IMR-90 (cell line): ENCODE data around the gene ISCA2. TPM values are rescaled to one million over a fixed set of nuclear protein-coding genes. Genes with fewer than 3 reads are reported as not detected.

ENCODE experiments used
- ATAC-seq: fragments of 200-7000 bp; cut with Tn5 transposase; 2 replicates; pipeline ENCODE4 v1.9.1; 2020; ENCODE audit warnings: low read depth, mild to moderate bottlenecking, moderate library complexity
- BruUV-seq: library from RNA; stranded (reverse); fragments of 400-500 nt; replicated peaks from 2 replicates; lab custom pipeline; 2021; lab: Mats Ljungman, UMichigan
- CTCF ChIA-PET: fragments of 300-600 bp; formaldehyde crosslinking; extraction: SDS; loops from one replicate; lab custom pipeline; 2021; ENCODE audit warnings: antibody characterized with exemption; lab: Yijun Ruan, JAX
- POLR2A ChIA-PET: fragments of 300-600 bp; sonication (Branson Sonifier 250); formaldehyde crosslinking; loops from one replicate; lab custom pipeline; 2022; ENCODE audit warnings: antibody characterized with exemption; ENCODE audit not compliant: unreplicated experiment; lab: Charles Lee
- DNase-seq: peaks from one replicate; pipeline ENCODE4 v3.0.0; 2013
- H2AFZ ChIP-seq: replicated peaks from 2 replicates; pipeline ENCODE3; 2013; ENCODE audit warnings: low read length, mild to moderate bottlenecking; ENCODE audit not compliant: poor library complexity
- H2AK5ac ChIP-seq: 2 replicates; pipeline ENCODE4 v1.6.1; 2013; ENCODE audit warnings: low read depth, low read length, inconsistent platforms
- H2AK9ac ChIP-seq: replicated peaks from 2 replicates; pipeline ENCODE3; 2013; ENCODE audit warnings: mild to moderate bottlenecking, low read depth, low read length, moderate library complexity; ENCODE audit not compliant: poor library complexity
- H2BK120ac ChIP-seq: 2 replicates; pipeline ENCODE4 v1.6.1; 2013; ENCODE audit warnings: low read depth, low read length, inconsistent platforms
- H2BK15ac ChIP-seq: 3 replicates; pipeline ENCODE4 v1.6.1; 2013; ENCODE audit warnings: low read depth, low read length, inconsistent platforms
- H2BK20ac ChIP-seq: 2 replicates; pipeline ENCODE4 v1.6.1; 2013; ENCODE audit warnings: low read depth, mild to moderate bottlenecking, inconsistent platforms, low read length, moderate library complexity
- H2BK5ac ChIP-seq: 2 replicates; pipeline ENCODE4 v1.6.1; 2013; ENCODE audit warnings: mild to moderate bottlenecking, low read depth, low read length, inconsistent platforms; ENCODE audit not compliant: poor library complexity, severe bottlenecking
- H3K14ac ChIP-seq: replicated peaks from 2 replicates; pipeline ENCODE4 v1.6.1; 2013; ENCODE audit warnings: low read depth, low read length, inconsistent platforms
- H3K18ac ChIP-seq: 2 replicates; pipeline ENCODE4 v1.6.1; 2013; ENCODE audit warnings: low read depth, low read length, control low read depth
- H3K23ac ChIP-seq: 2 replicates; pipeline ENCODE4 v1.6.1; 2013; ENCODE audit warnings: low read depth, low read length, inconsistent platforms
- H3K27ac ChIP-seq: 2 replicates; pipeline ENCODE4 v1.5.1; 2013; ENCODE audit warnings: mild to moderate bottlenecking, control low read depth, low read length; ENCODE audit not compliant: insufficient read depth
- H3K27me3 ChIP-seq: 2 replicates; pipeline ENCODE4 v1.6.1; 2013; ENCODE audit warnings: low read length; ENCODE audit not compliant: control insufficient read depth, insufficient read depth
- H3K36me3 ChIP-seq: 2 replicates; pipeline ENCODE4 v1.6.1; 2013; ENCODE audit warnings: low read length, mixed read lengths; ENCODE audit not compliant: control insufficient read depth, insufficient read depth
- H3K4ac ChIP-seq: 2 replicates; pipeline ENCODE4 v1.6.1; 2013; ENCODE audit warnings: low read depth, low read length, inconsistent platforms
- H3K4me1 ChIP-seq: 2 replicates; pipeline ENCODE4 v1.6.1; 2013; ENCODE audit warnings: low read length, mixed read lengths; ENCODE audit not compliant: control insufficient read depth, insufficient read depth
- H3K4me2 ChIP-seq: 2 replicates; pipeline ENCODE4 v1.6.1; 2013; ENCODE audit warnings: low read depth, mild to moderate bottlenecking, control low read depth, low read length, moderate library complexity
- H3K4me3 ChIP-seq: 2 replicates; pipeline ENCODE4 v1.5.1; 2013; ENCODE audit warnings: low read depth, mild to moderate bottlenecking, control low read depth, low read length, moderate library complexity; ENCODE audit not compliant: insufficient read depth
- H3K56ac ChIP-seq: 2 replicates; pipeline ENCODE4 v1.6.1; 2013; ENCODE audit warnings: low read length, inconsistent platforms; ENCODE audit not compliant: insufficient read depth; ENCODE audit errors: extremely low read depth
- H3K79me1 ChIP-seq, 2 experiments: 2 replicates each; pipeline ENCODE4 v1.6.1; 2013; ENCODE audit warnings: low read length in 2 of 2, inconsistent platforms in 1 of 2, low read depth in 1 of 2
- H3K9ac ChIP-seq: 2 replicates; pipeline ENCODE4 v1.6.1; 2013; ENCODE audit warnings: low read depth, low read length, control low read depth
- H3K9me1 ChIP-seq: 2 replicates; pipeline ENCODE4 v1.6.1; 2013; ENCODE audit warnings: low read length, inconsistent platforms; ENCODE audit not compliant: insufficient read depth
- H3K9me3 ChIP-seq: 2 replicates; pipeline ENCODE4 v1.6.1; 2013; ENCODE audit warnings: low read length; ENCODE audit not compliant: control insufficient read depth, insufficient read depth
- H4K20me1 ChIP-seq: 2 replicates; pipeline ENCODE4 v1.6.1; 2013; ENCODE audit warnings: low read length, inconsistent platforms; ENCODE audit not compliant: insufficient read depth
- H4K5ac ChIP-seq: 2 replicates; pipeline ENCODE4 v1.6.1; 2013; ENCODE audit warnings: mild to moderate bottlenecking, low read depth, low read length, control low read depth
- H4K8ac ChIP-seq, 2 experiments: 2 replicates each; pipeline ENCODE4 v1.6.1; 2013; ENCODE audit warnings: low read depth in 2 of 2, low read length in 2 of 2, control low read depth in 1 of 2, inconsistent platforms in 1 of 2
- H4K91ac ChIP-seq: 2 replicates; pipeline ENCODE4 v1.6.1; 2013; ENCODE audit warnings: low read depth, low read length, inconsistent platforms; ENCODE audit not compliant: insufficient read depth
- BHLHE40 ChIP-seq: fragments of 150-350 bp; IDR thresholded peaks from 2 replicates; pipeline ENCODE4 v1.6.1; 2016; ENCODE audit warnings: mild to moderate bottlenecking, low read depth, low read length
- CEBPB ChIP-seq: IDR thresholded peaks from 2 replicates; pipeline ENCODE4 v1.6.1; 2012; ENCODE audit warnings: low read depth, low read length, improper control_type of control experiment
- CHD1 ChIP-seq: IDR thresholded peaks from 2 replicates; pipeline ENCODE4 v1.6.1; 2012; ENCODE audit warnings: low read depth, low read length, improper control_type of control experiment
- CTCF ChIP-seq: conservative IDR thresholded peaks from 2 replicates; pipeline ENCODE4 v1.5.1; 2012; ENCODE audit warnings: mild to moderate bottlenecking, low read depth, low read length, improper control_type of control experiment
- FOS ChIP-seq: fragments of 150-350 bp; IDR thresholded peaks from 2 replicates; pipeline ENCODE4 v1.6.1; 2016; ENCODE audit warnings: low read depth, low read length
- MAFK ChIP-seq: IDR thresholded peaks from 2 replicates; pipeline ENCODE4 v1.6.1; 2012; ENCODE audit warnings: low read depth, low read length, improper control_type of control experiment
- MAZ ChIP-seq: IDR thresholded peaks from 2 replicates; pipeline ENCODE4 v1.6.1; 2012; ENCODE audit warnings: low read depth, mild to moderate bottlenecking, low read length, improper control_type of control experiment, moderate library complexity, borderline replicate concordance
- MXI1 ChIP-seq: IDR thresholded peaks from 2 replicates; pipeline ENCODE4 v1.6.1; 2012; ENCODE audit warnings: low read depth, mild to moderate bottlenecking, low read length, moderate library complexity, borderline replicate concordance
- NFE2L2 ChIP-seq: fragments of 150-350 bp; IDR thresholded peaks from 2 replicates; pipeline ENCODE4 v1.6.1; 2016; ENCODE audit warnings: low read depth, mild to moderate bottlenecking, low read length
- POLR2A ChIP-seq: IDR thresholded peaks from 2 replicates; pipeline ENCODE4 v1.6.1; 2012; ENCODE audit warnings: mild to moderate bottlenecking, low read depth, low read length
- RAD21 ChIP-seq: IDR thresholded peaks from 2 replicates; pipeline ENCODE4 v1.6.1; 2012; ENCODE audit warnings: low read length, improper control_type of control experiment
- RCOR1 ChIP-seq: IDR thresholded peaks from 2 replicates; pipeline ENCODE4 v1.6.1; 2012; ENCODE audit warnings: mild to moderate bottlenecking, low read length, improper control_type of control experiment; ENCODE audit not compliant: insufficient replicate concordance
- RFX5 ChIP-seq: IDR thresholded peaks from 2 replicates; pipeline ENCODE4 v1.8.0; 2012; ENCODE audit warnings: low read depth, mild to moderate bottlenecking, low read length, moderate library complexity
- SMC3 ChIP-seq: fragments of 150-350 bp; IDR thresholded peaks from 2 replicates; pipeline ENCODE4 v1.6.1; 2016; ENCODE audit warnings: low read depth, mild to moderate bottlenecking, antibody characterized with exemption, low read length, moderate library complexity
- WGBS, 2 experiments: methylation state at CpG; one replicate each; pipeline versions ENCODE4 v1.1.5 to v1.1.7; 2013; ENCODE audit warnings: missing lambda C conversion rate in 2 of 2; ENCODE audit not compliant: insufficient read length in 1 of 2; ENCODE audit errors: extremely low coverage in 2 of 2; 5-methylcytosine and 5-hydroxymethylcytosine counted together
- dilution Hi-C: fragments of 300-500 bp; cut with HindIII; formaldehyde crosslinking; loops from one replicate; pipeline ENCODE4 v1.14.3; 2018; ENCODE audit warnings: low sequenced_read_pairs; ENCODE audit not compliant: unreplicated experiment
- in situ Hi-C: fragments of 300-500 bp; cut with MboI; formaldehyde crosslinking; loops from 3 replicates; pipeline ENCODE4 v1.14.3; 2019; ENCODE audit warnings: low sequenced_read_pairs, inconsistent platforms, mixed read lengths
- intact Hi-C: fragments of 100-400 bp; cut with micrococcal nuclease; formaldehyde crosslinking; loops from 2 replicates; pipeline ENCODE4 v1.10.0; 2022
- polyA plus RNA-seq, 3 experiments: library from polyadenylated mRNA; depleted of rRNA; stranded (reverse); fragments of >200 nt; gene quantifications; 2 replicates each; pipeline ENCODE4 v1.2.3, GENCODE V29; 2012; ENCODE audit warnings: low replicate concordance in 1 of 3
- total RNA-seq: library from RNA; depleted of rRNA; stranded (reverse); fragments of >200 nt; gene quantifications from 2 replicates; pipeline ENCODE4 v1.2.3, GENCODE V29; 2012
- TF ChIP-seq, protein P1 (sequence below): fragments of 150-350 bp; IDR thresholded peaks from 2 replicates; pipeline ENCODE4 v1.6.1; 2017; ENCODE audit warnings: mild to moderate bottlenecking, antibody characterized with exemption, low read length, low read depth
- TF ChIP-seq, protein P2 (sequence below): fragments of 150-350 bp; IDR thresholded peaks from 2 replicates; pipeline ENCODE4 v1.6.1; 2016; ENCODE audit warnings: low read depth, mild to moderate bottlenecking, low read length, moderate library complexity, borderline replicate concordance

The ISCA2 gene
- total and polyA plus RNA-seq, 2 of the 4 experiments (the other 2 are of a cell fraction): 5.4 to 25.7 TPM

DNA sequence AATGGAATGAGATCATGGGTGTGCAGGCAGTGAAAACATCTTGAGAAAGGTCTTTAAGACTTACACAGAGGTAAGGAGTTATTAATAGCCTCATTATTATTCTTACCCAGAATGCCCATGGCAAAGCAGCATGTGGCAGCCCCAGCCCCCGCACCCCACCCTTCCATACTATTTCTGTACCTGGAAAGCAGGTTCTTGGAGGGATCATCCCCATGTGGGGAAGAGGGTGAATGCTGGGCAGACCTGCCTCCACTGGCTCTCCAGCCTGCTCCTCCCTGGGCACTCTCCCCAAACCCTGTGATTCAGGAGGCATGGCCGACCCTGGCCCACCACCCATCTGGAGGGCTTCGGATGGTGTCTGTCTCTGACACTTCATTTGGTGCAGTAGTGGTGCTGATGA lies 28.8 kb upstream of the ISCA2 start:
- ChIA-PET CTCF (no interaction called here), POLR2A (no interaction called here)
- no peak overlapping the region for H3K56ac ChIP-seq
- H2BK120ac ChIP-seq: no peak overlapping the region
- H3K23ac ChIP-seq: no peak overlapping the region
- H3K4me2 ChIP-seq: no peak overlapping the region
- peaks cover 50% of the 10 kb centered on the region for H3K27me3 ChIP-seq
- no peak overlapping the region for H2BK20ac ChIP-seq
- H2AFZ ChIP-seq: no peak overlapping the region
- BruUV-seq: no TSS peak
- no peak overlapping the region for H3K27ac ChIP-seq
- no peak overlapping the region for H2AK9ac ChIP-seq
- H3K18ac ChIP-seq: no peak overlapping the region
- no peaks in the 10 kb centered on the region for H3K36me3 ChIP-seq
- no peaks in the 10 kb centered on the region for H3K79me1 ChIP-seq
- no peak overlapping the region for H2AK5ac ChIP-seq
- no peak for DNase-seq
- no peak overlapping the region for H4K5ac ChIP-seq
- no peak overlapping the region for H3K14ac ChIP-seq
- no peaks in the 10 kb centered on the region for H3K9me1 ChIP-seq
- no peak overlapping the region for H3K4ac ChIP-seq
- dilution Hi-C loops: no loop called here
- no peak overlapping the region for H4K8ac ChIP-seq
- TF ChIP-seq RAD21: no peak
- no peak for TF ChIP-seq FOS
- no peak for TF ChIP-seq CEBPB
- TF ChIP-seq MAZ: no peak
- no peak for TF ChIP-seq NFE2L2
- no peak for TF ChIP-seq MXI1
- no peak for TF ChIP-seq RCOR1
- TF ChIP-seq SMC3: no peak
- no peak for TF ChIP-seq CTCF
- no peak for TF ChIP-seq RFX5
- TF ChIP-seq POLR2A: no peak
- TF ChIP-seq BHLHE40: no peak
- TF ChIP-seq, protein P1, sequence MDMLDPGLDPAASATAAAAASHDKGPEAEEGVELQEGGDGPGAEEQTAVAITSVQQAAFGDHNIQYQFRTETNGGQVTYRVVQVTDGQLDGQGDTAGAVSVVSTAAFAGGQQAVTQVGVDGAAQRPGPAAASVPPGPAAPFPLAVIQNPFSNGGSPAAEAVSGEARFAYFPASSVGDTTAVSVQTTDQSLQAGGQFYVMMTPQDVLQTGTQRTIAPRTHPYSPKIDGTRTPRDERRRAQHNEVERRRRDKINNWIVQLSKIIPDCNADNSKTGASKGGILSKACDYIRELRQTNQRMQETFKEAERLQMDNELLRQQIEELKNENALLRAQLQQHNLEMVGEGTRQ: no peak
- no peak for TF ChIP-seq CHD1
- TF ChIP-seq, protein P2, sequence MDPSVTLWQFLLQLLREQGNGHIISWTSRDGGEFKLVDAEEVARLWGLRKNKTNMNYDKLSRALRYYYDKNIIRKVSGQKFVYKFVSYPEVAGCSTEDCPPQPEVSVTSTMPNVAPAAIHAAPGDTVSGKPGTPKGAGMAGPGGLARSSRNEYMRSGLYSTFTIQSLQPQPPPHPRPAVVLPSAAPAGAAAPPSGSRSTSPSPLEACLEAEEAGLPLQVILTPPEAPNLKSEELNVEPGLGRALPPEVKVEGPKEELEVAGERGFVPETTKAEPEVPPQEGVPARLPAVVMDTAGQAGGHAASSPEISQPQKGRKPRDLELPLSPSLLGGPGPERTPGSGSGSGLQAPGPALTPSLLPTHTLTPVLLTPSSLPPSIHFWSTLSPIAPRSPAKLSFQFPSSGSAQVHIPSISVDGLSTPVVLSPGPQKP: no peak
- no peak for TF ChIP-seq MAFK
- H4K91ac ChIP-seq: no peak overlapping the region
- WGBS, 2 experiments: no CpG with 5 or more reads among the region's 3 CpGs
- in situ Hi-C loops: no loop called here
- H3K9ac ChIP-seq: no peak overlapping the region
- no peak overlapping the region for H2BK5ac ChIP-seq
- no peak for ATAC-seq
- no peaks in the 10 kb centered on the region; the same call in 1 of the 2 replicates for H3K4me1 ChIP-seq
- no peak overlapping the region for H2BK15ac ChIP-seq
- no peak overlapping the region for H3K4me3 ChIP-seq
- intact Hi-C loops: no loop called here
- H3K9me3 ChIP-seq: no peaks in the 10 kb centered on the region
- H4K20me1 ChIP-seq: no peaks in the 10 kb centered on the region
